HG03135 (cell line): ENCODE measurements around the gene BANP.
"Not testable (repeated sequence)": the region's sequence is repeated elsewhere in the genome, so short reads cannot be mapped to it uniquely, and the experiment has no call there.

Source experiments
- ATAC-seq: cut with Tn5 transposase; IDR thresholded peaks from one replicate; pipeline ENCODE4 v1.9.1; 2021; ENCODE audit warnings: mild to moderate bottlenecking, moderate library complexity; ENCODE audit not compliant: unreplicated experiment

BANP gene

DNA sequence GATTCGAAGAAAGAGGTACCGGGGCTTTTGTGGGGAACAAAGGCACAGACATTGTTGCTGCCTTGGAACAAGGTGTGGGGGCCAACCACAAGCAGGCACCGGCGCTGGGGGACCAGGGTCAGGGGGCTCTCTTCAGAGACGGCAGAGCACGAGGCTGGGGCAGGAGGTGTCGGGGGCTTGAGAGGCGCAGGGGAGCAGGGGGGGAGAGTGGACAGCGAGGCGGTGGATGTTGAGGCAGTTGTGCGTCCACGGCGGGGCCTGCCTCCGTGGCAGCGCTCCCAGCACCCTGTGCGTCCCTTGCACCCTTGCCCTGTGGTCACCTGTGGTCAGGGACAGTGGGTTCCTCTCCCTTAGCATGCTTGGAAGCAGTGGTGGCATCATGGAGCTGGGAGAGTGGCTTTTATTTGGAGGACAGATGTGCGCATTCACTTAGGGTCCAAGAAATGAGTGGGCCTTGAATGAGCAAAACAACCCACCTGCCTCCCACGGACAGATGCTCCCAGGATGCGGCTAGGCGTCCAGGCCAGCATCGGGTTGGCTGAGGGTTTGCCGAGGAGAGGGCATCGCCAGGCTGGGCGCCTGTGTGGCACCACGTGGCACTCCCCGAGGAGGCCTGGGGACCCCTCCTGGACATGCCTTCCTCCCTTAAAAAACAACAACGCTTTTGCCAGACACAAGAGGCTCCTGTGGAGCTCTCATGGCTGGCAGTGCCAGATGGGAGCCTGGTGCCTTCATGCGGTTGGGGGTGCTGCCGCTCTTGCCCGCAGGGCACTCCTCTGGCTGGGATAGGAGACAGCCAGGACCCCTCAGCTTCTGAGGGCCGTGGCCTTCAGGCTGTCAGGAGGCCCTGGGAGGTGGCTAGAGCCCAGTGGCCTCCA, 113.0 kb downstream of the BANP start:
- ATAC-seq = no peak

DNA sequence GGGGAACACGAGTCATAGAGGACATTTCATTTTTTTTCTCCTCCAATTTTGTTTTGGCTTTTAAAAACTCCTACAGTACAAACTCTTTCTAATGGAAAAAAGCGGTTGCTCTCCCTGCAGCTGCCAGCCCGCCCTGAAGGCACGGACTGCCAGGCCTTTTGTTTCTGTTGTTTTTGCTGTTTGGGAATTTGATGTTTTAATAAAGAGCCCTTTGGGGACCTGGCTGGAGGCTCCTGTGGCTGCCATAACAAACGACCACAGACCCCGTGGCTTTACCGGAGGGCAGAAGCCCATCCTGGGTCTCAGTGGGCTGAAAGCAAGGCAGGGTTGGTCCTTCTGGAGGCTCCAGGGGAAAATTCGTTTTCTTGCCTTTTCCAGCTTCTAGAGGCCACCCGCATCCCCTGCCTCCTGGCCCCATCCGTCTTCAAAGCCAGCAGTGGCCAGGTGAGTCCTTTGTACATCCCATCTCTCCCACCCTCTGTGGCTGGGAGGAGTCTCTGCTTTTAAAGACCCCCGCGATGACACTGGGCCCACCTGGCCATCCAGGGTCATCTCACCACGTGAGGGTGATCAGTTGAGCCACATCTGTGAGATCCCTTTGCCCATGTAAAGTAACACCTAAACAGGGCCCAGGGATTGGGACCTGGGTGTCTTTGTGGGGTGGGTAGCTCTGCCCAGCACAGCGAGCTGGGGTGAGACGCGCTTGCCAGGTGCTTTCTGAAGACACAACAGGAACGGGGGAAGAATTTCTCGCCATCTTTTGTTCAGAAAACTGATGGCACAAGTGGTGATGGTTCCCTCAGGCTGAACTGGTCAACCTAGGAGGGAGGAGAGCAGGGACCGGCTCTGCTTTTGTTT, 113.9 kb downstream of the BANP start:
- no peak for ATAC-seq

DNA sequence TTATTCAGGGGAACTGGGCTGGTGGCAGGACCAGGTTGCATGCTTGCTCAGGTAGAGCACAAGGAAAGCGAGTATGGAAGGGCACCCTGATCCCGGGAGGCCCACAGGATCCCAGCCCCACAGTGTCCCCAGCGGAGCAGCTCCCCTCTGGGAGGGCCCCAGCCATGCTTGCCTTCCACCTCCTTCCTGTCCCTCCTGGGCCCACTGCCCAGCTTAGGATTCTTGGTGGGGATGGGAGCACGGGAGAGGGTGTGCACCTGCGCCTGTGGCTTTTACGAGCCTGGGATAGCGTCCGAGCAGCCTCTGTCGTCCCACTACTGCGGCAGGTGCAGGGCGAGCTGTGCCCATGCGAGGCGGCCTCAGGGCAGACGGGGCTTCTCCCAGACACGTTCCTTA, 114.5 kb downstream of the BANP start:
- no peak for ATAC-seq

DNA sequence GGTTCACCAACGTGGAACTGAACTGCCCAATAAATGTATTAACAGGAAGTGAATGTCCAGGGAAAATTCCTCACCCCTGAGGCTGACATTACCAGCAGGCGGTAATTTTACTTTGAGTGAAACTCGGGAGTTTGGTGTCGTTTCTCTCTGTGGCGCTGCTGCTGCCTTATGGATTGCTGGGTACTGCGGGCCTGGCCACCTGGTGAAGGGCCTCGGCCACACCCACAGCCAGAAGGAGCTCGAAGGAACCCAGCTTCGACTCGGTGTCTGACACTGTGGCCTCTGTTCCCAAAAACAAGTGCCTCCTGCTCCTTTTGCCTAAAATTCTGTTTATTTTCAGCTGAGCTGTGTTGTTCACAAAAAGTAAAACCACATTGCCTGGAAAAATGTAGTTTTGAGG, 115.0 kb downstream of the BANP start:
- ATAC-seq = no peak

DNA sequence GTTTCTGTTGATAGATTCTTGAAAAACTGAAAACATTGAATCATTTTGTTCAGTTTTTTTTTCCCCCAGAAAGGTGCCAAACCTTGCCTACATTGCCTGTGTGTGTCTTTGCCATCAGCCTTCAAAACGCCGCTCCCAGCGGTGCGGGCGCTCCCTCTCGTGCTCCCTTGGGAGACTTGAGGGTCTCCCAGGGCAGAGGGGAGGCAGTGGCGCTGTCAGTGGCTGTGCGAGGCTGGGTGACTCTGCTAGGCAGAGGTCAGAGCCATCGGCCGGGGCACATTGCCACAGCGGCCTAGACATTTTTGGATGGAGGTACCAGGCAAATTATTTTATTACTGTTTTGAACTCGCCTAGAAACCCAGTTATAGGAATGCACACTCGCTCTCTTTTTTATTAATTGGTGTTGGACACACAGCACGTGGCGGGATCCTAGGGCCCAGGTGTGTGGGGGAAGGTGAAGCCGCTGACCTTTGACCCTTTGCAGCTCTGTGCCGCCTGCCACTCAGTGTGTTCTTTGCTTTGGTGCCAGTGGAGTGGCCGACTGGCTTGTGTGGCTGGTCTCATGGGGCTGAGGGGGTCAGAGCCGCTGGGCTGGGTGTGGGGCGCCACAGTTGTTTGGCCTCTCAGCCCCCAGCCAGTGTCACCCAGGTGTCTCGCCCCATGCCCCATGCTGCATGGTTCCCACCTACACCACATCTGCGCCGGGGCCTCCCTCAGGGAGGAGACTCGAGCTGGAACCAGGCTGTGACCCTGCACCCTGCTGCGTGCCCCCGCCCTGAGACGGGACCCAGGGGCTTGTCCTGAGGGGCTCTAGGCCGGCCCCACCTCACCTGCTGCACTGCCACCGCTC, 115.7 kb downstream of the BANP start:
- no peak for ATAC-seq

DNA sequence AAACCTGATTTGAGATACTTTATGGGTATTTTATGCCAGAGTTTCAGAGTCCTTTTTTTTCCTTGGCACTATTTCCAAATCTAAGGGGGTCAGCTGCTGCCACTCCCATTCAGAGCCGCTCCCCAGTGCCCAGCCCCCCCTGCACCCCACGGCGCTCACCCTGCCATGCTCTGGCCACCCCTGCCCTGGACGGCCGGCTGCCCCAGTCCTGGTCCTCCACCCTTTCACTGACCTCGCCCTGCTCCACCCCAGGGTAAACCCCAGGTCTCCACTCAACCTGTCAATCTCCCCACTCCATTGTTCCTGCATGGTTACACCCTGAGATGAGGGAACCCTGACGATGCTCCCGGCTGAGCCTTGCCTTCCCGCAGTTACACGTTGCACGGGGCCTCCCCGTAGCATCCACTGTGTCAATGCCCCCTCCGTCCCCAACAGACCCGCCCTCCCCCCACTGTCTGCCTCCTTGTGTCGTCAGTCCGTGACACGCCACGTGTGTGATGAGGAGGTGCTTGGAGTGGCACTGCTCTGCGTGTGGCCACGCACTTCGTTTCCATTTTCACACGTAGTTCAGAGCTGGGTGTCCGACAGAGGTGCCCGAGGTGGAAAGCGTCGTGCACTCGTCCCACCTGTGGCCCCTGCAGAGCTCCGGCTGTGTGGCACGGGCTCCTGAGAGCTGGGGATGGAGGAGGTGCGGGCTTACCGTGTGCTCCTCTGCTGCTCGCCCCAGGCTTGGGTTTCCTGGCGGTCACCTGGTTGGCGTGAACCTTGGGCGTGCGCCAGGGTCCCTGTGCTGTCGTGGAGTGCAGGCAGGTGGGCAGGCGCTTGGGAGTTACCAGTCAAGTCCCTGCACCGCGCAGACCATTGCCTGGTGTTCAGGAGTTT, 116.5 kb downstream of the BANP start:
- ATAC-seq = no peak

DNA sequence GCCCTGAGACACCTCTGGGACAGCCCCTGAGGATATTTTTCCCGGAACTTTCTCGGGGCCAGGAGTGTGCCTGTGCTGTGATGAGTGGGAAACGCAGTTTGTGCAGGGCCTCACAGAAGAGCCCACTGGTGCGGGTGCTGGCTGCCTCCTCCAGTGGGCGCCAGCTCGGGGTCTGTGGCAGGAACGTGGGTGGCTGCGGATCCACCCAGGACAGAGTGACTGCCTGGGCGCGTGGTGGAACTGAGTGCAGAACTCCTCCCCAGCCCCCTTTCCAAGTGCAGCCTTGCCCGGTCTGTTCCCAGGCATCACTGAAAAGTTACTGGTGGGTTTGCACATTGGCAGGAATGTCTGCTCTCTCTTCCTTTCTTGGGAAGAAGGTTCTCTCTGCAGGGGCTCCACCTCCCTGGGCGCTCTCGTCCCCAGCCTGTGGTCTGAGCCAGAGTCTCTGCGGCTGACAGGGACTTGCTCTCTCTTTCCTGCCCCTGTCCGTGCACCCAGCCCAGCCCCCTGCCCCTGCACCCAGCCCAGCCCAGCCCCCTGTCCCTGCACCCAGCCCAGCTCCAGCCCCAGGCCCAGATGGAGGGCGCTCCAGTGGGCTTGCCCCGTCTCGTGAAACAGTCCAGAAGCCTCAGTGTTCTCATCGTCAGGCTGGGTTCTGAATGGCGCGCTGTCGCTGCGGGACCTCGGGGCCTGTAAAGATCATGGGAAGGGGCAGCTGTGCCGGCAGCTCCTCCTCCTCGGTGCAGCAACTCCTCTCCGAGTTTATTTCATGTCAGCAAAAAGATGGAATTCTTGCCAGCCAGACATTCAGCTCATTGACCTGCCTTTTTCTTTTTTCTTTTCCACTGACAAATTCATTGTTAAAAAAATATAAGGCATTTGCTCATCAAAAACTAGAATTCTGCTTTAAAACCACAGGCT, 117.5 kb downstream of the BANP start:
- no peak for ATAC-seq

DNA sequence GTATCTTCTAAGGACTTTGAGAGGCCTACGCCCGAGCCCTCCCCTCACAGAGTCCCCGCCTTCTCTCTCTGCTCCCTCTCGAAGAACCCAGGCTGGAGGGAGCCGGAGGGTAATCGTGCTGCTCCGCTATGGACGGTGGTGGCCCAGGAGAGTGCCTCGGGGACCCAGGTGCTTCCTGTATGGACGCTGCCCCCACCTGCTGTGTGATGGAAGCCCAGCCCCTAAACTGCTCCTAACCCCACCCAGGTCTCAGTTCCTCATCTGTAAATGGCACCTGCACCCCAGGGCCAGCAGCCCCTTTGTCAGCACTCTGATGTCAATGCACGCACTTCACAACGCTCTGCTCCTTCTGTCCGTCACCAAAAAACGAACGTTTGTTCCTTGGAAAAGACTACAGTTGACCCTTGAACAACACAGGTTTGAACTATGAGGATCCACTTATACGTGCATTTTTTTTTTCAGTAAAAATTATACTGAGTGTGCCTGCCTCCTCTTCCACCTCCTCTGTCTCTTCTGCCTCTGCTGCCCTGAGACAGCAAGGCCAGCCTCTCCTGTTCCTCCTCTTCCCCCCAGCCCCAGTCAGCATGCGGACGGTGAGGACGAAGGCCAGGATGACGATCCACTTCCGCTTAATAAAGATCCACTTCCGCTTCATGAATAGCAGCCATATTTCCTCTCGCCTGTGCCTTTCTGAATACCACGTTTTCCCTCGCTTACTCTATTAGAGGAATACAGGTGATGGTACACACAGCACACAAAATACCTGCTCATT, 118.3 kb downstream of the BANP start:
- peak; percentile 89 for ATAC-seq

DNA sequence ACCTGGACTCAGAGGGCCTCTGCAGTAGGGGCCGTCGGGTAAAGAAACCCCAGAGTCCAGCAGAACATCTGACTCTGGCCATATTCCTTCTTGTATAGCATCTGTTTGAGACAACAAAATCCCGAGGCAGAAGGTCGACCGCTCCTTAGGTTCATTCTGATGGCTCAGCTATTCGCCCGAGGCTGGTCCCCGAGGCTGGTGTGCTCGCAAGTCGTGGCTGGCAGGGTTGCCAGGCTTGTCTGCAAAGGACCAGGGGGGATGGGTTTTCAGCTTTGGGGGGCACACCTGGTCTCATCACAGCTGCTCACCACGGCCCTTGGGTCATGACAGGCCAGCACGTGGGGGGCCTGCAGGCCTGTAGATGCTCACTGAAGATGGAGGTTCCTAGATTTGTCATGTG, 119.1 kb downstream of the BANP start:
- no peak for ATAC-seq

DNA sequence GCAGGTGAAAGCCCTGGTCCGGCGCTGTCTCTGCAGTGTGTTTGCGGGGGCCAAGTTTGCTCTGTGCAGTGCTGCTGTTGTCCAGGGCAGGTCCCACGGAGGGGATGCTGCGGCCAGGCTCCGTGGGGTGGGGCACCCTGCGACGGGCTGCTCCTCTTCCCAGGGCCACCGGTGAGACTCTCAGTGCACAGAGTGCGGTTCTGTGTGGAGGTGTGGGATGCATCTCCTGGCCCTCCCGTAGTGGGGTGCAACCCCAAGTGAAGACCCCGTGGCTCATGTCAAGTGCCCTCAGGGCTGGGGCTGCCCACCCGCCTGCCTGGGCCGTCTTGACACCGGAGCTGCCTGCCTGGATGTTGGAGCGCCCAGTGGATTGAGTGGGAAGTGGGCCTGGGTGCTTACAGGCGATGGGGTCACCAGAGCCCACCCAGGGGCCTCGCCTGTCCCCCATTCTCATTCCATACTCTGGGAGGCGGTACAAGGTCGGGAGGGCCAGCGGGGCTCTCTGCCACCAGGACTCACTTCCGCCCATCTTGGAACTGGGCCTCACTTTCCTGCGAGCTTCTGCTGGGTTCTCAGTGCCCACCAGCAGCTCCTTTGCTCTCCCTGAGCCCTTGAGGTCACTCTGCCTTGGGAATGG, 119.9 kb downstream of the BANP start:
- no peak for ATAC-seq

DNA sequence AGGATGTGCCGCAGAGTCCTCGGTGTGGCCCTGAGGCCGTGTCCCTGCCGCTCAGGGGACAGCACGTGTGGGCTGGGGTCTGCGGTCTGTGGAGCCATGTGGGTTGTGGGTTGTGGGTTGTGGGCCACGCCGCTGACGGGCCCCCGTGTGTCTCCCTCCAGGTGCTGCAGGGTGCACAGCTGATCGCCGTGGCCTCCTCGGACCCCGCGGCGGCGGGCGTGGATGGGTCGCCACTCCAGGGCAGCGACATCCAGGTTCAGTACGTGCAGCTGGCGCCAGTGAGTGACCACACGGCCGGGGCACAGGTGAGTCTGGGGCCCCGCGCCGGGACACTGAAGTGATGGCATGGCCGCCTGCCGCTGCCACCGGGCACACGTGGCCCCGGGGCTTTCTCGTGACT, 120.7 kb downstream of the BANP start:
- ATAC-seq = no peak

DNA sequence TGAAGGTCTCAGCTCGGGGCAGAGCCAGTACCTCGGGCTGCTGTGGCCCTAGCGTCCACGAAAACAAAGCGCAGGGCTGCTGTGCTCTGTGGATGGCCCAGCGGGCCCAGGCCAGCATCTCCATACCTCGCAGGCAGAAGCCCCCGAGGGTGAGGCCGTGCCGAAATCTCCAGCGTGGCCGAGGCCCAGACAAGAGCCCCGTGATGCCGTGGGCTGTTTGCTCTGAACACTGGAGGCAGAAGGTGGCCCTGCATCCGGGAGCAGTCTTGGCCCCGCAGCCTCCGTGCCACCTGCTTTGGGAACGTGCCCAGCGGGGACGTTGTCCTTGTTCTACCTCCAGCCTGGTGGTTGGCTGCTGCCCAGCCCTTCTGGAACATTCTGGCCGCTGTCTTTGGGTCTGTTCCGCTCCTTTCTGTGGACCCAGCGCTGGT, 121.4 kb downstream of the BANP start:
- no peak for ATAC-seq

DNA sequence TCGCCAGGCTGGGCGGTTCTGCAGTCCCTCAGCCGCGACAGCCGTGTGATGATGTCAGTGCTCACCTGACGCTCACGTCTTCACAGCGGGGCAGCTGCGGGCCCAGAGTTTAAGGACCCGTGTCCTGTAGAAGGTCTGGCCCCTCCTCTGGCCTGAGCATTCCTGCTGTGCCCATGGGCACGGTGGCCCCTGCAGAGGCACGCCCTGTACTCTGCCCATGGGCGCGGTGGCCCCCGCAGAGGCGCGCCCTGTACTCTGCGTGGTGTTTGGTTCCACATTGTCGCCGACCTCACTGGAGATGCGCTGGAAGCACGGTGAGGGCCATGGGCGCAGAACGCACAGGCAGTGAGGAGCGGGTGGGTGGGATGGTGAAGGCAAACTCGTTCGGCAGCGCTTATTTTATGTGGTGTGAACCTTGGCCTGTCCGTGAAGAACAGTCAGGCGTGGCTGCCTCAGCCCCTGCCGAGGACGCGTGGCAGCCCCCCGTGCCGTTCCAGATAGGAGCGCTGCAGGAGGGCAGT, 122.0 kb downstream of the BANP start:
- ATAC-seq = no peak

DNA sequence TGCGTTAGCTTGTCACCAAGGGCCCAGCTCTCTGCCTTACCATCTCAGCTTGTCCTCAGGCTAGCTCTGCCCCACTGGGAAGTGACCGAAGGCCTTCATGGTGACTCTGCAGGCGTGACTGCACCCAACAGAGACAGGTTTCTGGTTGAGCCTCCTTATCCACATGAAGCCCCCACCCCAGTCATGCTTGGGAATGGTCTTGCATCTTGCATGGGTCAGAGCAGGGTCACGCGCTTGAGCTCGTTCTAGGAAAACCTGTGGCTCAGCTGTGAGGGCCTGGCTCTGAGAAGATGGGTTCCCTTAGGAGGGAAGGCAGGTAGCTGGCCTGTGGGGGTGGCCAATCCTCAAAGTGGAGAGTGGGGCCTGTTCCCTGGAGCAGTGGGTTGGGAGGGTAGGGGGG, 122.8 kb downstream of the BANP start:
- ATAC-seq = no peak

DNA sequence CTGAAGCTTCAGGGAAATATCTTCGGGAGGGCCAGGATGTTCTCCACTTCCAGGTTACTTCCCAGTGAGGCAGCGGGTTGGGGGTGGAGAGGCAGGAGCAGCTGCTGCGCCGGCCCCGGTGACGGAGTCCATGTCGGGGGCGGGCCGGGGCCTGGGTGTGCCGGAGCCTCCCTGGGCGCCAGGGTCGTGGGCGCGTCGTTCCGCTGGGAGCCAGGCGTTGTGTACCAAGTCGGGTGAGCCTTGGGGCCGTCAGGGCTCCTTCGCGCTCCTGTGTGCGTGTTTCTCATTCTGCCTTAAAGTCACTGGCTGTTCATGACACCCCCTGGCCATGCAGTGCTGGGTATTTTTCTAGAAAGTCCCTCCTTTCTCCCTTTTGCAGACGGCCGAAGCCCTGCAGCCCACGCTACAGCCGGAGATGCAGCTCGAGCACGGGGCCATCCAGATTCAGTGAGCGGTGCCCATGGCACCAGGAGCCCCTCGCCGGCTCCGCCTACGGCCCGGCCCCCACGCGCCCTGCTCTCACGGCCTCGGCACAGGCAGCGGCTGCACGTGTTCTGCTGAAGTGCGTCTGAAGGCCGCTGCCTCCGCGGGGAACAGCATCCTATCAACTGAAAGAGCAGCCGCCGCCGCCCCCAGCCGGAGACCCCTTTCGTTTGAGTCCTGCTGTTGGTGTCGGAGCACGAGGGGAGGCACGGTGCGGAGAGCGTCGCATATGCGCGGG, 125.1 kb downstream of the BANP start:
- ATAC-seq = no peak

DNA sequence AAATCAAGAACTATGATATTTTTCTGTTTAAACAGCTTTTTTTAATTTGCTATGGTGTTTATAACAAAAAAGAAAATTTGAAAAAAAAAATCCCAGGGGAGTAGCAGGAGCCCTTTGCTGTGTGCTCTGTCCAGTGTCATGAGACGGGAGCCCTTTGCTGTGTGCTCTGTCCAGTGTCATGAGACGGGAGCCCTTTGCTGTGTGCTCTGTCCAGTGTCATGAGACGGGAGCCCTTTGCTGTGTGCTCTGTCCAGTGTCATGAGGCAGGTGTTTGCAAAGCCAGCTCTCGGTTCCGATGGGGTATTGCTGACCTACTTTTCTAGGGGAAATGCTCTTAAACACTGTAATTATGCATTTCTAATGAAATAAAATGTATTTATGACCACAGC, 125.7 kb downstream of the BANP start:
- ATAC-seq = not testable (repeated sequence)
